ENCODE results near the gene DNM3. TPM values are rescaled to one million over a fixed set of nuclear protein-coding genes. Genes with fewer than 3 reads are reported as not detected.

DNM3 gene
- total RNA-seq, 2 experiments from 2014 or later = 1.7 to 2.2 TPM

GRCh38 chr1:172453607-172454006, 612.3 kb downstream of the DNM3 start:
- Mint-ChIP-seq H3K27ac (no peak overlapping the region), H3K36me3 (no peaks in the 10 kb centered on the region), H3K4me1 (peaks cover 29% of the 10 kb centered on the region), H3K27me3 (peaks cover 2% of the 10 kb centered on the region), H3K9me3 (ENCODE audit: low read depth) (no peaks in the 10 kb centered on the region), H3K4me3 (no peak overlapping the region)
- DNase-seq (no peak), ATAC-seq (no peak)
- CTCF ChIA-PET = interaction anchor here (1.0 kb wide), 1 partner anchor 10 kb away, joined by 6 read pairs; the partner anchor contains the start of gene PIGC

GRCh38 chr1:172455451-172455850, 614.2 kb downstream of the DNM3 start:
- CTCF ChIA-PET = no interaction called here
- H3K4me1 Mint-ChIP-seq = peaks cover 13% of the 10 kb centered on the region
- H3K4me3 Mint-ChIP-seq = no peak overlapping the region
- peaks cover 8% of the 10 kb centered on the region for H3K27me3 Mint-ChIP-seq
- no peaks in the 10 kb centered on the region for H3K9me3 Mint-ChIP-seq (ENCODE audit: low read depth)
- no peaks in the 10 kb centered on the region for H3K36me3 Mint-ChIP-seq
- no peak for DNase-seq
- H3K27ac Mint-ChIP-seq = no peak overlapping the region
- no peak for ATAC-seq

- H3K27ac Mint-ChIP-seq = no peak overlapping the region
- ATAC-seq (no peak), DNase-seq (no peak)
- CTCF ChIA-PET = no interaction called here
- peaks cover 10% of the 10 kb centered on the region for H3K27me3 Mint-ChIP-seq
- H3K36me3 Mint-ChIP-seq = no peaks in the 10 kb centered on the region
- H3K4me1 Mint-ChIP-seq = peaks cover 3% of the 10 kb centered on the region
- no peak overlapping the region for H3K4me3 Mint-ChIP-seq
- H3K9me3 Mint-ChIP-seq (ENCODE audit: low read depth) = no peaks in the 10 kb centered on the region
These were observed 615.1 kb downstream of the DNM3 start for GRCh38 chr1:172456344-172456769.

- peaks cover 3% of the 10 kb centered on the region for H3K4me1 Mint-ChIP-seq
- no peaks in the 10 kb centered on the region for H3K9me3 Mint-ChIP-seq (ENCODE audit: low read depth)
- H3K36me3 Mint-ChIP-seq = no peaks in the 10 kb centered on the region
- H3K27me3 Mint-ChIP-seq = peaks cover 10% of the 10 kb centered on the region
- CTCF ChIA-PET = no interaction called here
- no peak for ATAC-seq
- DNase-seq = no peak
- H3K27ac Mint-ChIP-seq = no peak overlapping the region
- H3K4me3 Mint-ChIP-seq = no peak overlapping the region
These were observed 616.3 kb downstream of the DNM3 start for GRCh38 chr1:172457479-172458130.

- peaks cover 12% of the 10 kb centered on the region for H3K27me3 Mint-ChIP-seq
These were observed 618.9 kb downstream of the DNM3 start for GRCh38 chr1:172460177-172460576.

GRCh38 chr1:172460887-172461315, 619.6 kb downstream of the DNM3 start:
- H3K27me3 Mint-ChIP-seq = peaks cover 12% of the 10 kb centered on the region
- CTCF ChIA-PET = interaction anchor here (1.1 kb wide), 1 partner anchor 61 kb away, joined by 3 read pairs; no protein-coding TSS in a partner anchor
- H3K9me3 Mint-ChIP-seq (ENCODE audit: low read depth) = no peaks in the 10 kb centered on the region
- ATAC-seq = no peak
- no peak for DNase-seq
- no peaks in the 10 kb centered on the region for H3K36me3 Mint-ChIP-seq
- no peak overlapping the region for H3K27ac Mint-ChIP-seq
- H3K4me3 Mint-ChIP-seq = no peak overlapping the region
- H3K4me1 Mint-ChIP-seq = peaks cover 12% of the 10 kb centered on the region

More at GRCh38 chr1:172460177-172460576, 618.9 kb downstream of the DNM3 start:
- CTCF ChIA-PET = no interaction called here
- no peak overlapping the region for H3K4me3 Mint-ChIP-seq
- no peaks in the 10 kb centered on the region for H3K36me3 Mint-ChIP-seq
- peaks cover 9% of the 10 kb centered on the region for H3K4me1 Mint-ChIP-seq
- no peak overlapping the region for H3K27ac Mint-ChIP-seq
- no peak for DNase-seq
- no peak for ATAC-seq
- H3K9me3 Mint-ChIP-seq (ENCODE audit: low read depth) = no peaks in the 10 kb centered on the region

Small RNA genes within 50 kb of the gene (microRNA-seq; reads per million reads assigned to microRNA genes)
- gene MIR199A2 = not detected
- not detected for gene MIR3120

Other genes starting within 250 kb of the DNM3 start
- gene MYOCOS, start 219.3 kb upstream of the DNM3 start, total RNA-seq = not detected
- gene MYOC, start 188.8 kb upstream of the DNM3 start, total RNA-seq = not detected
- gene VAMP4, start 99.4 kb upstream of the DNM3 start, total RNA-seq = 10 to 100 TPM; 12.5 to 16.9 TPM
- gene METTL13, start 59.8 kb upstream of the DNM3 start, total RNA-seq = 10 to 100 TPM; 47.0 to 56.4 TPM

All from activated CD8-positive, alpha-beta memory T cell treated with anti-CD3 and anti-CD28 coated beads, Interleukin-2, amount 10 ng/mL, durations not matched to agents 7 days and 5 days (primary cell).